ENCODE data around the gene EIF2B4.
"Not testable (repeated sequence)": the region's sequence is repeated elsewhere in the genome, so short reads cannot be mapped to it uniquely, and the experiment has no call there.

Gene EIF2B4

GRCh38 chr2:27377618-27378095 lies 7.5 kb upstream of the EIF2B4 start:
- no peak for DNase-seq

- no peak for DNase-seq
These were observed 6.9 kb upstream of the EIF2B4 start for GRCh38 chr2:27376866-27377617.

GRCh38 chr2:27376151-27376865 lies 6.2 kb upstream of the EIF2B4 start:
- DNase-seq, result no peak

GRCh38 chr2:27375513-27376099 lies 5.5 kb upstream of the EIF2B4 start:
- DNase-seq, result no peak

- no peak for DNase-seq
These were observed 3.4 kb upstream of the EIF2B4 start for GRCh38 chr2:27373567-27373966.

GRCh38 chr2:27372937-27373336 lies 2.8 kb upstream of the EIF2B4 start:
- DNase-seq, result no peak

GRCh38 chr2:27370816-27371620 lies 880 bp upstream of the EIF2B4 start:
- peak; percentile 35 for DNase-seq

GRCh38 chr2:27369471-27370025 lies 590 bp downstream of the EIF2B4 start:
- DNase-seq, result no peak

GRCh38 chr2:27363933-27364332 lies 6.2 kb downstream of the EIF2B4 start:
- DNase-seq, result no peak

GRCh38 chr2:27362678-27363420 lies 7.3 kb downstream of the EIF2B4 start:
- no peak for DNase-seq

- peak; percentile 91 for DNase-seq
These were observed 13.6 kb downstream of the EIF2B4 start, which contains the start of gene GTF3C2 for GRCh38 chr2:27356382-27357181. Gene GTF3C2, minus strand, starts transcription at chr2:27356764. Its CDS starts 13,210 bp downstream, at chr2:27343554.

- no peak for DNase-seq
These were observed 14.1 kb downstream of the EIF2B4 start for GRCh38 chr2:27356056-27356381.

- no peak for DNase-seq
These were observed 15.6 kb downstream of the EIF2B4 start for GRCh38 chr2:27354597-27354927.

GRCh38 chr2:27353762-27354596 lies 16.2 kb downstream of the EIF2B4 start:
- DNase-seq, result no peak

GRCh38 chr2:27353386-27353761 lies 16.8 kb downstream of the EIF2B4 start:
- not testable (repeated sequence) for DNase-seq

- DNase-seq, result no peak
These were observed 18.1 kb downstream of the EIF2B4 start for GRCh38 chr2:27351802-27352598.

GRCh38 chr2:27350106-27350693 lies 19.9 kb downstream of the EIF2B4 start:
- DNase-seq, result no peak

- DNase-seq, result no peak
These were observed 22.5 kb downstream of the EIF2B4 start for GRCh38 chr2:27347641-27348040.

GRCh38 chr2:27336173-27336572 lies 34.0 kb downstream of the EIF2B4 start:
- DNase-seq, result no peak
